K562 (cell line): ENCODE results near the gene SLC2A10. TPM values are rescaled to one million over a fixed set of nuclear protein-coding genes. Genes with fewer than 3 reads are reported as not detected.

Experiments
- ATAC-seq: fragments of 200-7000 bp; cut with Tn5 transposase; 3 replicates; pipeline ENCODE4 v1.9.1; 2020; ENCODE audit warnings: moderate library complexity
- BruUV-seq: library from RNA; stranded (reverse); fragments of 400-500 nt; replicated peaks from 2 replicates; lab custom pipeline; 2021; lab: Mats Ljungman, UMichigan
- CTCF ChIA-PET: fragments of 300-600 bp; formaldehyde crosslinking; extraction: SDS; loops from one replicate; lab custom pipeline; 2021; ENCODE audit warnings: low intra/inter-chr PET ratio; lab: Yijun Ruan, JAX
- POLR2A ChIA-PET: fragments of 300-600, 350-650 bp; sonication (Branson Sonifier 250); formaldehyde crosslinking; extraction: SDS; loops from one replicate; lab custom pipeline; 2021; ENCODE audit warnings: antibody characterized with exemption, inconsistent platforms; lab: Yijun Ruan, JAX
- DNase-seq, 4 experiments: peaks; one replicate each; pipeline versions ENCODE4 v3.0.0 to v3.0.0-alpha.2; 2011 to 2018; ENCODE audit warnings: low spot score in 3 of 4, mixed read lengths in 3 of 4; ENCODE audit errors: extremely low read depth in 1 of 4
- FAIRE-seq: peaks from 2 replicates; lab custom pipeline; 2011; peaks lifted over from hg19 to GRCh38; lab: Jason Lieb, UNC
- H2AFZ ChIP-seq: 2 replicates; pipeline ENCODE4 v1.6.0; 2011; ENCODE audit warnings: low read depth, low read length, control low read depth, inconsistent platforms
- H3K27ac ChIP-seq: fragments of 200-600 bp; 3 replicates; pipeline ENCODE4 v1.8.0; 2011; ENCODE audit warnings: low read depth, mild to moderate bottlenecking, control low read depth, inconsistent platforms, low read length, moderate library complexity, mixed read lengths; ENCODE audit errors: extremely low read depth
- H3K27me3 ChIP-seq, 2 experiments: fragments of 300-600 bp in 1 of 2; 2 replicates in 1 of 2; 3 replicates in 1 of 2; pipeline versions ENCODE4 v1.6.0 to v1.8.0; 2011; ENCODE audit warnings: inconsistent platforms in 2 of 2, low read length in 2 of 2, mild to moderate bottlenecking in 1 of 2, mixed read lengths in 1 of 2, moderate library complexity in 1 of 2; ENCODE audit not compliant: control insufficient read depth in 2 of 2, insufficient read depth in 2 of 2
- H3K36me3 ChIP-seq: fragments of 300-600 bp; 3 replicates; pipeline ENCODE4 v1.8.0; 2011; ENCODE audit warnings: mild to moderate bottlenecking, low read length, inconsistent platforms; ENCODE audit not compliant: control insufficient read depth, insufficient read depth
- H3K4me1 ChIP-seq, 2 experiments: fragments of 200-600 bp in 1 of 2; replicated peaks in 1 of 2; 2 replicates in 1 of 2; 3 replicates in 1 of 2; pipeline versions ENCODE4 v1.5.1 to v1.8.0; 2011; ENCODE audit warnings: inconsistent platforms in 2 of 2, low read length in 2 of 2, mild to moderate bottlenecking in 1 of 2, mixed read lengths in 1 of 2, moderate library complexity in 1 of 2; ENCODE audit not compliant: control insufficient read depth in 2 of 2, insufficient read depth in 2 of 2
- H3K4me2 ChIP-seq: 2 replicates; pipeline ENCODE4 v1.6.1; 2011; ENCODE audit warnings: low read length, control low read depth, inconsistent platforms, mixed read lengths; ENCODE audit not compliant: insufficient read depth
- H3K4me3 ChIP-seq: fragments of 200-600 bp; sonication (generic), shearing (Covaris generic); 2 replicates; pipeline ENCODE4 v1.5.1; 2016; ENCODE audit warnings: control low read depth, inconsistent platforms
- H3K79me2 ChIP-seq: fragments of 200-600 bp; 3 replicates; pipeline ENCODE4 v1.8.0; 2011; ENCODE audit warnings: low read length, inconsistent platforms; ENCODE audit not compliant: control insufficient read depth, insufficient read depth
- H3K9ac ChIP-seq, 2 experiments: 2 replicates each; pipeline versions ENCODE4 v1.6.0 to v1.6.1; 2011; ENCODE audit warnings: low read depth in 2 of 2, low read length in 2 of 2, control low read depth in 1 of 2, inconsistent platforms in 1 of 2, mild to moderate bottlenecking in 1 of 2, mixed read lengths in 1 of 2; ENCODE audit not compliant: insufficient read depth in 1 of 2
- H3K9me1 ChIP-seq: one replicate; pipeline ENCODE4 v1.6.0; 2011; ENCODE audit warnings: inconsistent platforms, mild to moderate bottlenecking, low read length, moderate library complexity; ENCODE audit not compliant: control insufficient read depth, insufficient read depth
- H3K9me3 ChIP-seq: replicated peaks from 2 replicates; pipeline ENCODE4 v1.5.1; 2011; ENCODE audit warnings: low read depth, low read length, inconsistent platforms; ENCODE audit not compliant: control insufficient read depth, insufficient read depth
- H4K20me1 ChIP-seq: replicated peaks from 2 replicates; pipeline ENCODE4 v1.6.1; 2011; ENCODE audit warnings: low read length, inconsistent platforms, mixed read lengths; ENCODE audit not compliant: control insufficient read depth, insufficient read depth
- ATF7 ChIP-seq: fragments of 450-650 bp; IDR thresholded peaks from 2 replicates; pipeline ENCODE4 v1.7.1; 2014; ENCODE audit warnings: mild to moderate bottlenecking, moderate library complexity
- CBFA2T2 ChIP-seq: fragments of 450-650 bp; conservative IDR thresholded peaks from 2 replicates; pipeline ENCODE4 v1.6.1; 2017; ENCODE audit warnings: mild to moderate bottlenecking
- CBX1 ChIP-seq: sonication (generic); IDR thresholded peaks from 2 replicates; pipeline ENCODE4 v1.6.1; 2016; ENCODE audit warnings: antibody characterized with exemption, low read depth, mild to moderate bottlenecking
- EGR1 ChIP-seq: fragments of 450-650 bp; conservative IDR thresholded peaks from 2 replicates; pipeline ENCODE4 v1.6.1; 2017; ENCODE audit warnings: mild to moderate bottlenecking
- JUN ChIP-seq, 2 experiments: sonication (generic) in 1 of 2; formaldehyde crosslinking in 1 of 2; IDR thresholded peaks; 2 replicates each; pipeline versions ENCODE4 v1.6.1 to v1.8.0; 2012 to 2022; ENCODE audit warnings: borderline replicate concordance in 2 of 2, mild to moderate bottlenecking in 2 of 2, improper control_type of control experiment in 1 of 2, low read depth in 1 of 2, low read length in 1 of 2, missing genetic modification reagents in 1 of 2
- KAT8 ChIP-seq: fragments of 450-650 bp; IDR thresholded peaks from 2 replicates; pipeline ENCODE4 v1.6.1; 2016; ENCODE audit warnings: low read depth, mild to moderate bottlenecking
- MITF ChIP-seq: IDR thresholded peaks from 2 replicates; pipeline ENCODE4 v1.6.1; 2014; ENCODE audit warnings: antibody characterized with exemption
- RFX5 ChIP-seq: IDR thresholded peaks from 2 replicates; pipeline ENCODE4 v1.6.1; 2011; ENCODE audit warnings: low read depth, mild to moderate bottlenecking, improper control_type of control experiment, low read length
- SMAD3 ChIP-seq: fragments of 450-650 bp; formaldehyde crosslinking; conservative IDR thresholded peaks from 2 replicates; pipeline ENCODE4 v1.4.0; 2020; ENCODE audit warnings: mild to moderate bottlenecking
- SOX6 ChIP-seq: fragments of 450-650 bp; IDR thresholded peaks from 2 replicates; pipeline ENCODE4 v1.6.1; 2014; ENCODE audit warnings: mild to moderate bottlenecking
- TBL1XR1 ChIP-seq, 2 experiments: IDR thresholded peaks; 2 replicates each; pipeline ENCODE4 v1.6.1; 2012; ENCODE audit warnings: improper control_type of control experiment in 2 of 2, low read length in 2 of 2, mild to moderate bottlenecking in 1 of 2
- TCFL5 ChIP-seq: fragments of 250-450 bp; sonication (Bioruptor Pico); conservative IDR thresholded peaks from 2 replicates; pipeline ENCODE4 v1.6.1; 2021; ENCODE audit warnings: mild to moderate bottlenecking, moderate library complexity, matching md5 sums
- ZNF124 ChIP-seq: sonication (generic); formaldehyde crosslinking; IDR thresholded peaks from 2 replicates; pipeline ENCODE4 v1.8.1; 2022; ENCODE audit warnings: missing genetic modification reagents
- ZNF197 ChIP-seq: fragments of 200-800 bp; sonication (Bioruptor generic); IDR thresholded peaks from 2 replicates; pipeline ENCODE4 v1.6.1; 2016; ENCODE audit warnings: low read depth, missing genetic modification characterization, missing compliant biosample characterization
- ZNF561 ChIP-seq: fragments of 450-650 bp; formaldehyde crosslinking; conservative IDR thresholded peaks from 2 replicates; pipeline ENCODE4 v1.4.0; 2020; ENCODE audit warnings: mild to moderate bottlenecking, moderate library complexity
- WGBS: fragments of 100-300 bp; shearing (Covaris generic); methylation state at CpG from one replicate; pipeline ENCODE4 v1.1.6; 2016; ENCODE audit warnings: low coverage, mixed read lengths; ENCODE audit not compliant: insufficient coverage; ENCODE audit errors: missing lambda C conversion rate; 5-methylcytosine and 5-hydroxymethylcytosine counted together
- in situ Hi-C: fragments of 300-500 bp; cut with MboI; formaldehyde crosslinking; loops from 4 replicates; pipeline ENCODE4 v1.15.0; 2018; ENCODE audit warnings: inconsistent platforms, mixed read lengths
- intact Hi-C: fragments of 100-400 bp; cut with micrococcal nuclease; formaldehyde crosslinking; loops from 2 replicates; pipeline ENCODE4 v1.14.2; 2022
- polyA plus RNA-seq, 8 experiments: library from polyadenylated mRNA; depleted of rRNA in 4 of 8; stranded (reverse) in 5 of 8; unstranded in 3 of 8; fragments of >200 nt; fragmentation: Nextera tagmentation in 2 of 8; fragmentation: Illumina TruSeq in 1 of 8; extraction: Ambion mirVana in 2 of 8; extraction: Trizol in 1 of 8; gene quantifications; 2 replicates each; pipeline versions ENCODE4 v1.2.1 to v1.2.3, GENCODE V29; 2011 to 2014; ENCODE audit warnings: inconsistent platforms in 1 of 8, missing spikeins in 1 of 8
- total RNA-seq, 7 experiments: library from RNA; depleted of rRNA in 6 of 7; stranded (reverse); fragments of >200 nt in 6 of 7; fragmentation: Illumina TruSeq in 2 of 7; extraction: Trizol in 2 of 7; gene quantifications; 2 replicates each; pipeline versions ENCODE4 v1.2.1 to v1.2.3, GENCODE V29; 2011 to 2021; ENCODE audit warnings: low replicate concordance in 1 of 7
- TF ChIP-seq, protein P1 (sequence below): sonication (generic); formaldehyde crosslinking; IDR thresholded peaks from 2 replicates; pipeline ENCODE4 v1.8.0; 2023; ENCODE audit warnings: mild to moderate bottlenecking, missing genetic modification reagents

The SLC2A10 gene
- total and polyA plus RNA-seq, 9 of the 15 experiments (the other 6 are each of a cell fraction or from before 2014, with no cell fraction given) = 0.01 to 1.8 (median 0.10) TPM

GRCh38 chr20:46765506-46766120 is 56.2 kb downstream of the SLC2A10 start:
- FAIRE-seq (no peak), ATAC-seq (no peak), DNase-seq (no peak)
- H3K27ac ChIP-seq = no peak overlapping the region
- no peaks in the 10 kb centered on the region for H3K36me3 ChIP-seq
- no peaks in the 10 kb centered on the region for H3K9me3 ChIP-seq
- no peak overlapping the region for H2AFZ ChIP-seq
- no peak overlapping the region for H3K4me2 ChIP-seq
- in situ Hi-C loops (loop anchor here (25.0 kb wide), 1 partner anchor 622 kb away; no protein-coding TSS in a partner anchor), intact Hi-C loops (loop anchor here (5.0 kb wide), 1 partner anchor 247 kb away; no protein-coding TSS in a partner anchor)
- CTCF ChIA-PET = no interaction called here
- no peaks in the 10 kb centered on the region for H3K9me1 ChIP-seq
- H3K9ac ChIP-seq = no peak overlapping the region
- H4K20me1 ChIP-seq = no peaks in the 10 kb centered on the region; the same call in 1 of the 2 replicates
- H3K4me3 ChIP-seq = no peak overlapping the region
- no peaks in the 10 kb centered on the region for H3K4me1 ChIP-seq
- WGBS = under 1% methylated on average over 13 of the region's 13 CpGs
- no peaks in the 10 kb centered on the region for H3K79me2 ChIP-seq
- TF ChIP-seq ZNF197 (CRISPR knock-in tag) (no peak), KAT8 (no peak), ZNF124 (CRISPR knock-in tag) (no peak), SMAD3 (no peak), CBX1 (no peak), JUN (IDR thresholded peaks at IDR 0.05; ENCODE audit: borderline replicate concordance, low read depth, low read length) (no peak), JUN (CRISPR knock-in tag; IDR thresholded peaks at IDR 0.05; ENCODE audit: borderline replicate concordance) (no peak), TBL1XR1 (IDR thresholded peaks at IDR 0.05; ENCODE audit: low read length in 2 of 2) (no peak), ZNF561 (CRISPR knock-in tag) (no peak), SOX6 (no peak), CBFA2T2 (no peak), MITF (no peak), EGR1 (no peak), ATF7 (no peak), RFX5 (no peak), TCFL5 (CRISPR knock-in tag) (no peak)
- TF ChIP-seq, protein P1, sequence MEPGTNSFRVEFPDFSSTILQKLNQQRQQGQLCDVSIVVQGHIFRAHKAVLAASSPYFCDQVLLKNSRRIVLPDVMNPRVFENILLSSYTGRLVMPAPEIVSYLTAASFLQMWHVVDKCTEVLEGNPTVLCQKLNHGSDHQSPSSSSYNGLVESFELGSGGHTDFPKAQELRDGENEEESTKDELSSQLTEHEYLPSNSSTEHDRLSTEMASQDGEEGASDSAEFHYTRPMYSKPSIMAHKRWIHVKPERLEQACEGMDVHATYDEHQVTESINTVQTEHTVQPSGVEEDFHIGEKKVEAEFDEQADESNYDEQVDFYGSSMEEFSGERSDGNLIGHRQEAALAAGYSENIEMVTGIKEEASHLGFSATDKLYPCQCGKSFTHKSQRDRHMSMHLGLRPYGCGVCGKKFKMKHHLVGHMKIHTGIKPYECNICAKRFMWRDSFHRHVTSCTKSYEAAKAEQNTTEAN (CRISPR knock-in tag) = no peak
- POLR2A ChIA-PET = no interaction called here
- peaks cover 17 to 40% of the 10 kb centered on the region in 2 experiments for H3K27me3 ChIP-seq
- BruUV-seq = no TSS peak
